Upper lobe of left lung (tissue), 4 donors: Measurements from ENCODE around the gene MADD.

Experiments used
- POLR2A ChIP-seq, 4 donors: fragments of 450-650 bp; IDR thresholded peaks; one replicate each; pipeline ENCODE4 v1.5.1; 2016 to 2017; ENCODE audit warnings: antibody characterized with exemption in 4 of 4, mild to moderate bottlenecking in 2 of 4
- TF ChIP-seq, protein P1 (sequence below), 6 experiments: fragments of 450-650 bp in 4 of 6; fragments of 200-600 bp in 2 of 6; sonication (generic) in 2 of 6; IDR thresholded peaks; one replicate each; pipeline ENCODE4 v1.5.1; 2016 to 2019; ENCODE audit warnings: antibody characterized with exemption in 6 of 6

- TF ChIP-seq POLR2A (IDR thresholded peaks at IDR 0.05): peak in 1 of 4 donors; percentile 64
- TF ChIP-seq, protein P1, sequence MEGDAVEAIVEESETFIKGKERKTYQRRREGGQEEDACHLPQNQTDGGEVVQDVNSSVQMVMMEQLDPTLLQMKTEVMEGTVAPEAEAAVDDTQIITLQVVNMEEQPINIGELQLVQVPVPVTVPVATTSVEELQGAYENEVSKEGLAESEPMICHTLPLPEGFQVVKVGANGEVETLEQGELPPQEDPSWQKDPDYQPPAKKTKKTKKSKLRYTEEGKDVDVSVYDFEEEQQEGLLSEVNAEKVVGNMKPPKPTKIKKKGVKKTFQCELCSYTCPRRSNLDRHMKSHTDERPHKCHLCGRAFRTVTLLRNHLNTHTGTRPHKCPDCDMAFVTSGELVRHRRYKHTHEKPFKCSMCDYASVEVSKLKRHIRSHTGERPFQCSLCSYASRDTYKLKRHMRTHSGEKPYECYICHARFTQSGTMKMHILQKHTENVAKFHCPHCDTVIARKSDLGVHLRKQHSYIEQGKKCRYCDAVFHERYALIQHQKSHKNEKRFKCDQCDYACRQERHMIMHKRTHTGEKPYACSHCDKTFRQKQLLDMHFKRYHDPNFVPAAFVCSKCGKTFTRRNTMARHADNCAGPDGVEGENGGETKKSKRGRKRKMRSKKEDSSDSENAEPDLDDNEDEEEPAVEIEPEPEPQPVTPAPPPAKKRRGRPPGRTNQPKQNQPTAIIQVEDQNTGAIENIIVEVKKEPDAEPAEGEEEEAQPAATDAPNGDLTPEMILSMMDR (IDR thresholded peaks at IDR 0.05): no peak
Observed at GRCh38 chr11:47254386-47254785, 15.5 kb upstream of the MADD start.
